Psoas muscle (tissue), 8 donors: ENCODE data around the gene CDKN3. TPM values are rescaled to one million over a fixed set of nuclear protein-coding genes. Genes with fewer than 3 reads are reported as not detected.

Experiments
- ATAC-seq, 4 donors: fragments of 200-7000 bp; cut with Tn5 transposase; one replicate each; pipeline ENCODE4 v1.9.1; 2020; ENCODE audit warnings: moderate library complexity in 3 of 4, mild to moderate bottlenecking in 2 of 4
- DNase-seq, 2 donors: peaks; one replicate each; pipeline ENCODE4 v3.0.0-alpha.2; 2020
- H3K27ac ChIP-seq: fragments of 200-600 bp; one replicate; pipeline ENCODE4 v1.8.0; 2022
- H3K27me3 ChIP-seq, 3 donors: fragments of 200-600 bp in 1 of 3; one replicate each; pipeline versions ENCODE4 v1.6.1 to v1.8.0; 2013 to 2022; ENCODE audit warnings: low read length in 2 of 3, mild to moderate bottlenecking in 2 of 3, moderate library complexity in 1 of 3; ENCODE audit not compliant: insufficient read depth in 3 of 3
- H3K36me3 ChIP-seq, 2 donors: fragments of 200-600 bp in 1 of 2; one replicate each; pipeline versions ENCODE4 v1.6.1 to v1.8.0; 2013 to 2022; ENCODE audit warnings: low read depth in 1 of 2, mild to moderate bottlenecking in 1 of 2, moderate library complexity in 1 of 2; ENCODE audit not compliant: insufficient read depth in 1 of 2
- H3K4me1 ChIP-seq: fragments of 200-600 bp; one replicate; pipeline ENCODE4 v1.8.0; 2022
- H3K4me3 ChIP-seq: fragments of 200-600 bp; one replicate; pipeline ENCODE4 v1.8.0; 2022; ENCODE audit warnings: mild to moderate bottlenecking
- H3K9me3 ChIP-seq: fragments of 200-600 bp; one replicate; pipeline ENCODE4 v1.8.0; 2022
- WGBS, 3 donors: extraction: QIAGEN DNeasy Blood & Tissue Kit; methylation state at CpG; one replicate each; pipeline versions ENCODE4 v1.1.6 to v1.1.7; 2013; 5-methylcytosine and 5-hydroxymethylcytosine counted together
- intact Hi-C, 2 donors: fragments of 100-400 bp; cut with DNase I; formaldehyde crosslinking; loops; one replicate each; pipeline versions ENCODE4 v1.11.0 to v1.14.2; 2022
- polyA plus RNA-seq, 3 donors: library from polyadenylated mRNA; stranded (reverse); fragments of 200-250 nt; gene quantifications; one replicate each; pipeline ENCODE4 v1.2.3, GENCODE V29; 2013
- total RNA-seq, 4 donors: library from RNA; stranded (reverse); fragmentation: NEBNext Ultra II Directional in 2 of 4; extraction: Animal tissue kit (Norgen Biotek cat#: 25700) in 2 of 4; gene quantifications; one replicate each; pipeline versions ENCODE4 v1.2.1 to v1.2.4, GENCODE V29; 2021 to 2023
- TF ChIP-seq, protein P1 (sequence below): fragments of 200-600 bp; IDR thresholded peaks from one replicate; pipeline ENCODE4 v1.8.0; 2022; ENCODE audit warnings: antibody characterized with exemption
- donor health status: healthy with polysubstance abuse.
- donor health status: DM: no; HTN: no; CAD: no; lungs with moderate emphysema.
- donor health status: Bipolar disorder and iron deficiency.
- donor health status: healthy.
- donor health status: DM: yes; HTN: yes; CAD: no.
- donor health status: DM: no; HTN: no; CAD: no.
- donor health status: DM: no; HTN: no; CAD: no.
- donor health status: DM: yes; HTN: yes; CAD: no.

The CDKN3 gene
- total and polyA plus RNA-seq, 7 donors, result 1.4 to 6.0 (median 1.9) TPM

- peaks cover 0 to 29% (median 0%) of the 10 kb centered on the region in 3 donors for H3K27me3 ChIP-seq
- H3K4me1 ChIP-seq, result peaks cover 3% of the 10 kb centered on the region
- H3K36me3 ChIP-seq, result no peaks in the 10 kb centered on the region
- intact Hi-C loops, result loop anchor here in 1 of 2 donors (5.0 to 10.0 kb wide), 2 partner anchors 812 to 1054 kb away; no protein-coding TSS in a partner anchor
- H3K4me3 ChIP-seq, result peak overlapping the region; percentile 36
- TF ChIP-seq, protein P1, sequence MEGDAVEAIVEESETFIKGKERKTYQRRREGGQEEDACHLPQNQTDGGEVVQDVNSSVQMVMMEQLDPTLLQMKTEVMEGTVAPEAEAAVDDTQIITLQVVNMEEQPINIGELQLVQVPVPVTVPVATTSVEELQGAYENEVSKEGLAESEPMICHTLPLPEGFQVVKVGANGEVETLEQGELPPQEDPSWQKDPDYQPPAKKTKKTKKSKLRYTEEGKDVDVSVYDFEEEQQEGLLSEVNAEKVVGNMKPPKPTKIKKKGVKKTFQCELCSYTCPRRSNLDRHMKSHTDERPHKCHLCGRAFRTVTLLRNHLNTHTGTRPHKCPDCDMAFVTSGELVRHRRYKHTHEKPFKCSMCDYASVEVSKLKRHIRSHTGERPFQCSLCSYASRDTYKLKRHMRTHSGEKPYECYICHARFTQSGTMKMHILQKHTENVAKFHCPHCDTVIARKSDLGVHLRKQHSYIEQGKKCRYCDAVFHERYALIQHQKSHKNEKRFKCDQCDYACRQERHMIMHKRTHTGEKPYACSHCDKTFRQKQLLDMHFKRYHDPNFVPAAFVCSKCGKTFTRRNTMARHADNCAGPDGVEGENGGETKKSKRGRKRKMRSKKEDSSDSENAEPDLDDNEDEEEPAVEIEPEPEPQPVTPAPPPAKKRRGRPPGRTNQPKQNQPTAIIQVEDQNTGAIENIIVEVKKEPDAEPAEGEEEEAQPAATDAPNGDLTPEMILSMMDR, result no peak
- DNase-seq, result peak in 1 of 2 donors; percentile 34
- WGBS, 3 donors, result 26 to 44% (median 26%) methylated on average over 24 of the region's 24 CpGs
- peak overlapping the region; percentile 1 for H3K27ac ChIP-seq
- no peaks in the 10 kb centered on the region for H3K9me3 ChIP-seq
- peak in 2 of 4 donors; percentile 19 to 52 for ATAC-seq
Observed at GRCh38 chr14:54348923-54349620, 47.7 kb upstream of the CDKN3 start.

DNA sequence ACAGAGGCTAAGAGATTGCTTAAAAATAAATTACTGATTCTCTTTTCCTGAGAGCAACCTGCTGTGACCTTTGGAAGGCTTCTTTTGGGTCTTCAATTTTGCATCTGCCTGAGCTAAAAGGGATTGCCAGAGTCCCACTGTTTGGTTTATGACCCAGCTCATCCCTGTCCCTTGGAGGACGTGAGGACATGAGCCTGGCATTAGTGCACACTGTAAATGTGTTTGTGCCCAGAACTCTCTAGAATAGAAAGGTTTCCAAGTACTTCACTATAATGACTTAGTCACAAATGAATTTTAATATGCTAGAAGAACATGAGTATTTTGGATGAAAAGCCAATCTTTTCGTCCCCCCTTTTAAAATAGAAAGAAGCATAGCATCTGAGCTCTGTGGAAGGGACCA is 47.1 kb upstream of the CDKN3 start:
- Histone ChIP-seq H3K36me3 (no peaks in the 10 kb centered on the region), H3K27me3 (peaks cover 0 to 29% (median 0%) of the 10 kb centered on the region in 3 donors), H3K4me1 (peaks cover 3% of the 10 kb centered on the region), H3K27ac (peak overlapping the region; percentile 1), H3K4me3 (peak overlapping the region; percentile 36), H3K9me3 (no peaks in the 10 kb centered on the region)
- intact Hi-C loops, result loop anchor here in 1 of 2 donors (5.0 to 10.0 kb wide), 2 partner anchors 812 to 1055 kb away; no protein-coding TSS in a partner anchor
- 13 to 23% (median 21%) methylated on average over 2 of the region's 2 CpGs for WGBS, 3 donors
- ATAC-seq (no peak), DNase-seq (no peak)
- TF ChIP-seq, protein P1, result no peak

GRCh38 chr14:54350203-54350602 is 46.6 kb upstream of the CDKN3 start:
- H3K27ac ChIP-seq, result peak overlapping the region; percentile 1
- no peaks in the 10 kb centered on the region for H3K9me3 ChIP-seq
- no peak for DNase-seq
- no peaks in the 10 kb centered on the region for H3K36me3 ChIP-seq
- peaks cover 0 to 29% (median 0%) of the 10 kb centered on the region in 3 donors for H3K27me3 ChIP-seq
- WGBS, 3 donors, result 4 to 11% (median 11%) methylated on average over 3 of the region's 3 CpGs
- peaks cover 3% of the 10 kb centered on the region for H3K4me1 ChIP-seq
- TF ChIP-seq, protein P1, result no peak
- intact Hi-C loops, result no loop called here
- H3K4me3 ChIP-seq, result no peak overlapping the region
- ATAC-seq, result no peak

DNA sequence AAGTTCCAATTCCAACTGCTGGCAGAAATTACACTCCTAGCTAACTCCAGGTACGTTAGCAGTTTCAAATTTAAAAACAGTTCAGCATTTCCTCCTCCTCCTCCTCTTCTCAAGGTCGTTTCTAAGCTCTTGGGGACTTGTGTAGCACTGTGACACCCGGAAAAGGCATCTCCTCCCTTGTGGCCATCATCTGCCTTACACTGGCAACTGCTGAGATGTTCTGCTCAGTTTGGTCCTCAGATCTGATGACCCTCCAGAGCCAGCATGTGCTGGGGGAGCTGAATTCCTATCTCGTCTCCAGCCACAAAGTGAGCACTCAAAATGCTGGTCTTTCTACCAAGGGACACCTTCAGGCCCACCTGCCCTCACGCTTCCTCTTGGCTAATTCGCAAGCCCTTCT is 43.5 kb upstream of the CDKN3 start:
- peaks cover 3% of the 10 kb centered on the region for H3K4me1 ChIP-seq
- no peak overlapping the region for H3K27ac ChIP-seq
- H3K4me3 ChIP-seq, result no peak overlapping the region
- no peak for ATAC-seq
- no peaks in the 10 kb centered on the region for H3K36me3 ChIP-seq
- intact Hi-C loops, result no loop called here
- TF ChIP-seq, protein P1, result no peak
- H3K27me3 ChIP-seq, result peaks cover 0 to 27% (median 0%) of the 10 kb centered on the region in 3 donors
- H3K9me3 ChIP-seq, result no peaks in the 10 kb centered on the region
- DNase-seq, result no peak
- 78 to 91% (median 80%) methylated on average over 6 of the region's 6 CpGs for WGBS, 3 donors
